Suppressor macrophage treated with lipopolysaccharide for 4 hours (primary cell): Measurements from ENCODE around the gene APBA1.

Source experiments
- DNase-seq: peaks from one replicate; pipeline ENCODE4 v3.0.0-alpha.2; 2020

The APBA1 gene

GRCh38 chr9:69515810-69516209 is 156.4 kb downstream of the APBA1 start:
- no peak for DNase-seq

- DNase-seq: no peak
Observed at GRCh38 chr9:69513141-69513820, 158.9 kb downstream of the APBA1 start.

- DNase-seq: no peak
Observed at GRCh38 chr9:69504058-69504457, 168.1 kb downstream of the APBA1 start.

- DNase-seq: no peak
Observed at GRCh38 chr9:69502671-69503301, 169.4 kb downstream of the APBA1 start.

GRCh38 chr9:69500896-69501295 is 171.3 kb downstream of the APBA1 start:
- DNase-seq: no peak

GRCh38 chr9:69499959-69500358 is 172.2 kb downstream of the APBA1 start:
- DNase-seq: no peak

GRCh38 chr9:69499407-69499806 is 172.8 kb downstream of the APBA1 start:
- no peak for DNase-seq

- no peak for DNase-seq
Observed at GRCh38 chr9:69498470-69498869, 173.7 kb downstream of the APBA1 start.

GRCh38 chr9:69497816-69498215 is 174.4 kb downstream of the APBA1 start:
- no peak for DNase-seq

- no peak for DNase-seq
Observed at GRCh38 chr9:69496846-69497450, 175.2 kb downstream of the APBA1 start.

- DNase-seq: no peak
Observed at GRCh38 chr9:69495296-69495695, 176.9 kb downstream of the APBA1 start.

GRCh38 chr9:69494763-69495162 is 177.4 kb downstream of the APBA1 start:
- no peak for DNase-seq

GRCh38 chr9:69494208-69494607 is 178.0 kb downstream of the APBA1 start:
- no peak for DNase-seq

GRCh38 chr9:69486498-69486897 is 185.7 kb downstream of the APBA1 start:
- no peak for DNase-seq

- DNase-seq: no peak
Observed at GRCh38 chr9:69485466-69485865, 186.7 kb downstream of the APBA1 start.

GRCh38 chr9:69483886-69484422 is 188.2 kb downstream of the APBA1 start:
- no peak for DNase-seq

- no peak for DNase-seq
Observed at GRCh38 chr9:69476797-69477196, 195.4 kb downstream of the APBA1 start.

GRCh38 chr9:69476016-69476415 is 196.2 kb downstream of the APBA1 start:
- no peak for DNase-seq

- DNase-seq: no peak
Observed at GRCh38 chr9:69474821-69475220, 197.3 kb downstream of the APBA1 start.

- DNase-seq: no peak
Observed at GRCh38 chr9:69472101-69472620, 200.0 kb downstream of the APBA1 start.

GRCh38 chr9:69471433-69471832 is 200.7 kb downstream of the APBA1 start:
- DNase-seq: no peak

GRCh38 chr9:69470186-69470977 is 201.8 kb downstream of the APBA1 start:
- no peak for DNase-seq

- no peak for DNase-seq
Observed at GRCh38 chr9:69469136-69469535, 203.0 kb downstream of the APBA1 start.
